Myometrial cell (primary cell): ENCODE measurements around the gene LDLRAD4. TPM values are rescaled to one million over a fixed set of nuclear protein-coding genes. Genes with fewer than 3 reads are reported as not detected.

Source experiments
- total RNA-seq: library from RNA; depleted of rRNA; stranded (reverse); fragments of >200 nt; gene quantifications from 2 replicates; pipeline ENCODE4 v1.2.3, GENCODE V29; 2015

Gene LDLRAD4
- not detected in 2 replicates for total RNA-seq

GRCh38 chr18:13218368-13218991 lies at the start of gene LDLRAD4:
TSS of gene LDLRAD4 (plus strand) at chr18:13218760.

Other genes starting within 250 kb of the LDLRAD4 start
- 17.3 and 23.2 TPM in 2 replicates for gene CEP192, start 227.4 kb upstream of the LDLRAD4 start, total RNA-seq